Body of pancreas (tissue), 4 donors: ENCODE measurements around the gene HDAC3. TPM values are rescaled to one million over a fixed set of nuclear protein-coding genes. Genes with fewer than 3 reads are reported as not detected.
A peak's percentile ranks its signal among the peaks of the same experiment; 100 is the strongest.

Experiments used
- ATAC-seq: fragments of 150-250 bp; one replicate; pipeline ENCODE4 v1.9.1; 2016
- DNase-seq, 4 donors: peaks; one replicate each; pipeline ENCODE4 v3.0.0-alpha.2; 2019
- H3K27ac ChIP-seq, 4 donors: fragments of 200-600 bp; sonication (generic); 1 replicate in 3 of 4; 2 replicates in 1 of 4; pipeline versions ENCODE4 v1.5.1 to v1.6.1; 2016 to 2019; ENCODE audit warnings: mild to moderate bottlenecking in 1 of 4, mixed read lengths in 1 of 4, moderate library complexity in 1 of 4
- H3K27me3 ChIP-seq, 2 donors: fragments of 200-600 bp; sonication (generic); one replicate each; pipeline ENCODE4 v1.6.0; 2016; ENCODE audit warnings: mild to moderate bottlenecking in 1 of 2
- H3K36me3 ChIP-seq, 2 donors: fragments of 200-600 bp; sonication (generic); replicated peaks in 1 of 2; 2 replicates each; pipeline ENCODE4 v1.5.1; 2016; ENCODE audit warnings: low read depth in 2 of 2; ENCODE audit not compliant: insufficient read depth in 1 of 2
- H3K4me1 ChIP-seq: fragments of 200-600 bp; sonication (generic); one replicate; pipeline ENCODE4 v1.6.0; 2016
- H3K4me3 ChIP-seq, 2 donors: fragments of 200-600 bp; sonication (generic); 1 replicate in 1 of 2; 2 replicates in 1 of 2; pipeline ENCODE4 v1.5.1; 2016 to 2019
- H3K9me3 ChIP-seq, 3 donors: fragments of 200-600 bp; sonication (generic); 1 replicate in 2 of 3; 2 replicates in 1 of 3; pipeline ENCODE4 v1.5.1; 2016
- POLR2A ChIP-seq, 3 donors: fragments of 450-650 bp; IDR thresholded peaks; one replicate each; pipeline ENCODE4 v1.6.1; 2016; ENCODE audit warnings: antibody characterized with exemption in 3 of 3, mild to moderate bottlenecking in 2 of 3
- WGBS, 2 donors: methylation state at CpG; one replicate each; pipeline ENCODE4 v1.1.5; 2017; 5-methylcytosine and 5-hydroxymethylcytosine counted together
- intact Hi-C: fragments of 100-400 bp; cut with DNase I; formaldehyde crosslinking; loops from one replicate; pipeline ENCODE4 v1.15.1; 2023
- total RNA-seq, 2 donors: library from RNA; depleted of rRNA; stranded (reverse); fragments of >200 nt; gene quantifications; one replicate each; pipeline ENCODE4 v1.1.0, GENCODE V29; 2016
- TF ChIP-seq, protein P1 (sequence below), 7 experiments: fragments of 450-650 bp in 4 of 7; fragments of 200-600 bp in 3 of 7; sonication (generic) in 3 of 7; IDR thresholded peaks; one replicate each; pipeline ENCODE4 v1.5.1; 2016 to 2019; ENCODE audit warnings: antibody characterized with exemption in 7 of 7

The HDAC3 gene
- total RNA-seq, 2 donors from 2014 or later: 42.8 to 63.8 TPM

DNA sequence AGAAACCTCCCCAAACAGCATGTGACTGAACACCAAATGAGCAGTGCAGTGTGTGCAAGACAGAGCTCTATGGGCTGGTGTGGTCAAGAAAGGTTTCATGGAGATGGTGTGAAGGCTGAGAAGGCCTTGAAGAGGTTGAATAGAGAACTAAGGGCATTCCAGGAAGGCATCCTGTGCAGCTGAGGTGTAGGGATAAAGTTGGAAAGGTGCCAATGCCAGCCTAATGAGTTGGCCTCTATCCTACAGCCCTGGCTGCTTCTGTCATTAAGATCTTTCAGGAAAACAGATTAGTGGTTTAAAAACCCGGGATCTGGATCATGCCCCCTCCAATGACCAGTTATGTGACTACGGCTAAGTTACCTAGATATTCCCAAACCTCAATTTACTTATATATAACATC lies 4.0 kb downstream of the HDAC3 start:
- Histone ChIP-seq H3K27ac (no peak overlapping the region), H3K27me3 (no peaks in the 10 kb centered on the region), H3K4me3 (no peak overlapping the region), H3K4me1 (peaks cover 34% of the 10 kb centered on the region), H3K36me3 (no peaks in the 10 kb centered on the region), H3K9me3 (no peaks in the 10 kb centered on the region)
- 70 to 80% methylated on average over 2 of the region's 2 CpGs for WGBS, 2 donors
- ATAC-seq: no peak
- intact Hi-C loops: no loop called here
- TF ChIP-seq, protein P1, sequence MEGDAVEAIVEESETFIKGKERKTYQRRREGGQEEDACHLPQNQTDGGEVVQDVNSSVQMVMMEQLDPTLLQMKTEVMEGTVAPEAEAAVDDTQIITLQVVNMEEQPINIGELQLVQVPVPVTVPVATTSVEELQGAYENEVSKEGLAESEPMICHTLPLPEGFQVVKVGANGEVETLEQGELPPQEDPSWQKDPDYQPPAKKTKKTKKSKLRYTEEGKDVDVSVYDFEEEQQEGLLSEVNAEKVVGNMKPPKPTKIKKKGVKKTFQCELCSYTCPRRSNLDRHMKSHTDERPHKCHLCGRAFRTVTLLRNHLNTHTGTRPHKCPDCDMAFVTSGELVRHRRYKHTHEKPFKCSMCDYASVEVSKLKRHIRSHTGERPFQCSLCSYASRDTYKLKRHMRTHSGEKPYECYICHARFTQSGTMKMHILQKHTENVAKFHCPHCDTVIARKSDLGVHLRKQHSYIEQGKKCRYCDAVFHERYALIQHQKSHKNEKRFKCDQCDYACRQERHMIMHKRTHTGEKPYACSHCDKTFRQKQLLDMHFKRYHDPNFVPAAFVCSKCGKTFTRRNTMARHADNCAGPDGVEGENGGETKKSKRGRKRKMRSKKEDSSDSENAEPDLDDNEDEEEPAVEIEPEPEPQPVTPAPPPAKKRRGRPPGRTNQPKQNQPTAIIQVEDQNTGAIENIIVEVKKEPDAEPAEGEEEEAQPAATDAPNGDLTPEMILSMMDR (IDR thresholded peaks at IDR 0.05): no peak
- no peak for TF ChIP-seq POLR2A (IDR thresholded peaks at IDR 0.05)
- DNase-seq: no peak

DNA sequence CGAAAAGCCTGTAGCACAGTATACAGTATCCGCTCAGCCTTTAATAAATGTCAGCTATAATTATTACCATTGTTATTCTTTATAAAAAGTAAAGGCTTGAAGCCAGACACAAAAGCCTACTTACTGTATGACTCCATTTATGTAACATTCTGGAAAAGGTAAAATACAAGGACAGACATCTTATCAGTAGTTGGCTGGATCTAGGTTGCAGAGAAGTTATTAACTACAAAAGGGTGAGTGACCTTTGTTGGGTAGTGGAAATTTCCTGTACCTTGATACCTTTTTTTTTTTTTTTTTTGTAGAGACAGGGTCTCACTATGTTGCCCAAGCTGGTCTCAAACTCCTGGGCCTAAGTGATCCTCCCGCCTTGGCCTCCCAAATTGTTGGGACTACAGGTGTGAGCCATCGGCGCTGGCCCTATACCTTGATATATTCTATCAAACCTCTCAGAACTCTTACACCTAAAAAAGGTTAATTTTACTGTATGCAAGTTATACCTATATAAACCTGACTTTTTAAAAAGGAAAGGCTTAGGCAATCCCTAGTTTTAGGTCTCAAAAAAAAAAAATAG lies 6.0 kb downstream of the HDAC3 start:
- H3K36me3 ChIP-seq: peaks cover 0 to 3% of the 10 kb centered on the region in 2 donors
- ATAC-seq (no peak), DNase-seq (no peak)
- H3K9me3 ChIP-seq: no peaks in the 10 kb centered on the region
- no peaks in the 10 kb centered on the region for H3K27me3 ChIP-seq
- H3K4me1 ChIP-seq: peaks cover 23% of the 10 kb centered on the region
- 81 to 84% methylated on average over 5 of the region's 5 CpGs for WGBS, 2 donors
- intact Hi-C loops: no loop called here
- H3K27ac ChIP-seq: no peak overlapping the region
- no peak overlapping the region for H3K4me3 ChIP-seq
- no peak for TF ChIP-seq POLR2A (IDR thresholded peaks at IDR 0.05)
- TF ChIP-seq, protein P1 (IDR thresholded peaks at IDR 0.05): no peak

DNA sequence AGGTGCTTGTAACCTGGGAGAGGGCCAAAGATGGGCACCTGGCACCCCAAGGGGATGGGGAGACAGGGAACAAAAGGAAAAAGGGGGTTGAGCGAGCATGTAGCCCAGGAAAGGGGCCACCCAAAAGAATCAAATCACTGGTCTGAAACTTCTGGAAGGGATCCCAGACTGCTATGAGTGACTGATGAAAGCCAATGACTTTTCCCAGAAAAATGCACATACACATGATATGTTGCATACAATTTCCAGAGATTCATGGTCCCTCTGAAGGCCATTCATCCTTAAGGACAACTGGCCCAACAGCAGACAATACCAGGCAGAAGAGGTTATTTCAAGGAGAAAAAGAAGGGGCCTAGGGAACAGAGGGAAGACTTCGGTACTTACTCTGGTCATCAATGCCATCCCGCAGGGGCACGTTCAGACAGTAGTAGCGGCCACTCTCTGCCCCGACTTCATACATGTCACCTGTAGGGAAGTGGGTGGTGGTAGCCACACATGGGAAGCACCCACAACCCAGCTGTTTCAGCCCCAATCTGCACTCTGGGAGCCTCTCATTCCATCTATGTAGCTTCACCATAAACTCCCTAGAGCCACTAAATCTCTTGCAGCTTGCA lies 8.4 kb downstream of the HDAC3 start:
- Histone ChIP-seq H3K9me3 (no peaks in the 10 kb centered on the region), H3K4me1 (peaks cover 11% of the 10 kb centered on the region), H3K27ac (no peak overlapping the region), H3K4me3 (no peak overlapping the region), H3K36me3 (peaks cover 3 to 10% of the 10 kb centered on the region in 2 donors), H3K27me3 (no peaks in the 10 kb centered on the region)
- WGBS, 2 donors: 90 to 96% methylated on average over 6 of the region's 6 CpGs
- intact Hi-C loops: loop anchor here (5.0 kb wide), 1 partner anchor 41 kb away; no protein-coding TSS in a partner anchor
- TF ChIP-seq POLR2A (IDR thresholded peaks at IDR 0.05): no peak
- TF ChIP-seq, protein P1 (IDR thresholded peaks at IDR 0.05): no peak
- ATAC-seq (no peak), DNase-seq (no peak)

DNA sequence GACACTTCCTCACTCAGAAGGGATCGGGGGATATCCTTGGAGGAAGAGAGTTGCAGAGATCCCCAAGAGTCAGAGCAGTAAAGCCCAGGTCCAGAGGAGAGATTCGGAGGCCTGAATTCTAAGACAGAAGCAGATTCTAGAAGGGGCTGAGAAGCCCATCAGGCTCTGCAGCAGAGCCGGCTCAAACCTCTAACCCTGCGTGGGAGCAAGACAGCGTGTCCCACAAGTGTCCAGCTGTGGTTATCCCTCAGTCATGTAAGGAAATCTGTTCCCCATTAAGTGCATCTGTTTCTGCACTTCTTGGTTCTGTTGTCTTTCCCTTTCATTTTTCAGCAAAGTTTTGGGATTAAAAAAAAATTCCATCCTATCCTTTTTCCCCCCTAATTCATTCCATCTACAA lies 13.0 kb downstream of the HDAC3 start:
- Histone ChIP-seq H3K4me3 (no peak overlapping the region), H3K27me3 (no peaks in the 10 kb centered on the region), H3K36me3 (peaks cover 3 to 11% of the 10 kb centered on the region in 2 donors), H3K4me1 (no peaks in the 10 kb centered on the region), H3K9me3 (no peaks in the 10 kb centered on the region), H3K27ac (peak overlapping the region in 1 of 4 donors; percentile 14)
- WGBS, 2 donors: 74 to 86% methylated on average over 5 of the region's 5 CpGs
- TF ChIP-seq, protein P1 (IDR thresholded peaks at IDR 0.05): no peak
- no peak for TF ChIP-seq POLR2A (IDR thresholded peaks at IDR 0.05)
- ATAC-seq: no peak
- intact Hi-C loops: no loop called here
- DNase-seq: no peak

DNA sequence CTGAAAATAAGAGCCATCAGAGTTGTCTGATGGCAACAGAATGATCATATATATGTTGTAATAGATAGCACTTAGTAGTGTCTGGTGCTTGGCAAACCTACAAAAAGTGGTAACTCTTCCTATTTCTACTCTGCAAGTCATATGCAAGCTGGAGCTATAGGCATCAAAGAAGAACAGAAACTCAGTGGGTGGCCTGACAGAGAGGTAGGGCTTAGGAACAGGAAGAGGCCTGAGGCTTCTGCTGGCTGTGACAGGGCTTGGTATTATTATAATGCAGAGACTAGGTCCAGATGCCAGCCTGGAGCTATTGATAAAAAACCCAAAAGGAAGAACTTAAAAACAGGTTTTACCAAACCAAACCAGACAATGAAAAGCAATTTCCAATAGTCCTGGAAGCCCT lies 13.5 kb downstream of the HDAC3 start:
- H3K9me3 ChIP-seq: no peaks in the 10 kb centered on the region
- H3K4me1 ChIP-seq: no peaks in the 10 kb centered on the region
- peak overlapping the region in 1 of 4 donors; percentile 14 for H3K27ac ChIP-seq
- peaks cover 3 to 11% of the 10 kb centered on the region in 2 donors for H3K36me3 ChIP-seq
- TF ChIP-seq POLR2A (IDR thresholded peaks at IDR 0.05): no peak
- TF ChIP-seq, protein P1 (IDR thresholded peaks at IDR 0.05): no peak
- intact Hi-C loops: no loop called here
- ATAC-seq: no peak
- peak in 1 of 4 donors; percentile 45 for DNase-seq
- no peak overlapping the region for H3K4me3 ChIP-seq
- no peaks in the 10 kb centered on the region for H3K27me3 ChIP-seq
